ENCODE data around the gene SLC45A2.
"Not testable (repeated sequence)": the region's sequence is repeated elsewhere in the genome, so short reads cannot be mapped to it uniquely, and the experiment has no call there.

SLC45A2 gene

DNA sequence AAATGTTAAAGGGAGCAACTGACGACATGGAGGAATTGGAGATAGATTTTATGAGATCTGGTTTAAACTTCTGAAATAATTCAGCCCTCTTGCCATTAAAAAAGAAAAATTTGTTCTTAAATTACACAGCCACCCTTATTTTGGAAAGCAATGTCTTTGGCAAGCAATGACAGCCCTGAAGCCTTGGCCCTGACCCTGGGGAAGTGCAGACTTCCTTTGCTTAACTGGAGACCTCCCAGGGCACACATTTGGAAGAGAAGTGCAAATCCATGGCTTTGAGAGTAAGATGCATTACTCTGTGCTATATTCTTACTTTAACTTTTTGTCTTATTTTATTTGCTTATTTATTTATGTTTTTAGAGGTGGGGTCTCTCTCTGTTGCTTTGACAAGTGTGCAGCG lies 26.3 kb downstream of the SLC45A2 start:
- no peak for DNase-seq

DNA sequence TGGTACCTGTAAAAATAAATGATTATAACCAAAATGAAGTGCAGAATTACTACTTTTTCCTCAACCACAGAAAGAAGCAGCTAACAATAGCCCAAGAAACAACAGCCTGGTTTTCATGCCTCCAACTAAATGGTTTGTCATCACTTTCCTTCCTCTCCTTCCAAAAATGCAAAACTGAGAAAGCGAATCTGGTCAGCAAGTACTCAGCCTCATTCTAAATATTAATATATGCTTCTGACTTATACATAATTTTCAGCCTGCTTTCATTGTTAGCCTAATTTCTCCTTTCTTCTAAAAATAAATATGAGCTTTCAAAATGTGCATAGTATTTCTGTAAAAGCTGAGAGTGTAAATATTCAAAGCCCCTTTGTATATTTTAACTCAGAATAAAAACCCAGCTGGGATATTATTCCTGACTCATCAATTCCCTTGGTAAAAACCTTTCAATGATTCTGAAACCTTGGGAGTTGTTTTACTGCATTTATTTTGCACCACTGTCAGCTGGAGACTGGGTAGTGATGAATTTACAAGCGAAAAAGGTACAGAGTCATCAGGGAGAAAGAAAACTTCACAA lies 26.8 kb downstream of the SLC45A2 start:
- DNase-seq = no peak

DNA sequence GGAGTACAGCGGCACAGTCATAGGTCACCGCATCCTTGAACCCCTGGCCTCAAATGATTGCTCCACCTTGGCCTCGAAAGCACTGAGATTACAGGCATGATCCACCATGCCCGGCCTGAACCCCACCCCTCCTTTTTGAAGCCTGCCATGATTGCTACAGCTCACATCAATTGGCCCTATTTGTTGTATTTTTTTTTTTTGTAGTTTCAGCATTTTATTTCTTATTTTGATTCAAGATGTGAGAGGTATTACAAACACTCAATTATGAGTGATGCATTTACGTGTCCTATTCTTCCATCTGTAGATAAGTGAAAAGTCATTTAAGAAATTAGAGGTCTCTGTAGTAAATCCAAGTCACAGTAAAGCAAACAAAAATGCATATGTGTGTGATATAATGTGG lies 32.3 kb downstream of the SLC45A2 start:
- DNase-seq = not testable (repeated sequence)

DNA sequence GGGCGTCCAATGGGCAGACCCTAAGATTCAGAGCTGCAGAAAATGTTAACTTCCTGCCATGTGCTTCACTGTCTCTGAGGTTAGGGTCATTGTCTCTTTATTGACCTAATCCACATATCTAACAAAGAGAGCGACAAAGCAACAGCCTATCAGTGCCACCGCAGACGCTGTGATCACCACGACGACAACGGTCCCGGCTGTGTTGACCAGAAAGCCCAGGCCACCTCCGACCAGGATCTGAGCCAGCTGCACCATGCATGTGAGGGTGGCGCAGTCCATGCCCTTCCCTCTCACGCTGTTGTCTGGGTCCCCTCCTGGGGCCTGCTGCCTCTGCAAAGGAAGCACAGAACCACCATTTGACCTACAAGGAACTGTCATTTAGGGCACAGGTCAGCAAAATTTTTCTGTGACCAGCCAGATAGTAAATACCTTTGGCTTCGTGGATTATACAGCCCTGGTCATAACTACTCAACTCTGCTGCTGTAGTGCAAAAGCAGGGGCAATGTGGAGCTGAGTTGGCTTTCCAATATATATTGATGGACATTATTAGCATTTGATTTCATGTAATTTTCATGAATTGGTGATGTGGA lies 39.9 kb downstream of the SLC45A2 start:
- DNase-seq = no peak

DNA sequence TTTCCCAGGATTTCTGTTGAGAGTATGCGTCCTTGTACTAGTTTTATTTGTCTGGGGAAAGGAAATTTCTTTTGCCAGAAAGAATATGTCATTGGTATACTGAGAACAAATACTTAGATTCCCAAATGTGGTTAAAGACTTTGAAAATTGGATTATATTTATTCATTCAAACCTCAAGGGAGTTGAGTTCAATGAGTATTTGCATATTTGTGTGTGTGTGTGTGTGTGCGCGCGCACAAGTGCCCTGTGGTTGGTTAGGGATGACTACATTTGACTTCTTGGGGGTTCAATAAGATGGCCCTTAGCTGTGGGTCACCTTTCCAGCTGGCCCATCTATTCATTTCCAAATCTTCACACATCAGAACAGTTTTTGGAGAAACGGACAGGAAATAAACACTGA lies 43.4 kb downstream of the SLC45A2 start:
- no peak for DNase-seq

DNA sequence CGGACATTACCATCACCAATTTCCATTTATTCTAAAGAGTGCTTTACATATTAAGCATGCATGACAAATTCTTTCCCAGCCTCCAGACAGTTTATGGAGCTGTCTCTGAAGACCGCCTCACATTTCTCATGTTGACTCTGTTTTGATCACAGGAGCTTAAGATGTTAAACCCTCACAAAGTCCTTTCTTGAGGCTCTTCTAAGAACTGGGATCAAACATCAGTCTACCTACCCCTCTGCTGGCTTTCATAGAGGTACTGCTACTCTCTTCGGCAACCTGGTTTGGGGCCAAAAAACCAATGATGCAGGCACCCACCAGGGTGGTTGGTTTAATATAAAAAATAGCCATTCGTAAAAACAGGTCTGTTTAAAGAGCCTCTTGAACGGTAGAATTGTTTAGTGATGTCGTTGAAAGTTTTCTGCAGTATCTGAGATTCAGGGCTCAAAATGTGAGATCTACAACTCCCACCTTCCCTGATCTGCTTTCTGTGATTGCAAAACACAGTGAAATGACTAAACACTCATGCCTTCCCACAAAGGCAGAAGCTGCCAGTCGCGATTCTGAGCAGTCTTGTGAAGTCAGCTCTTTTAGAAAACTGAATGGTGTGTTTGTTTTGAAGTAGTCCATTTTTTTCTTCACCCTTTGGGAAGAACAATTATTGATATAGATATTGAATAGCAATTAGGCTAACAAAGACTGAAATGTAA lies 44.8 kb downstream of the SLC45A2 start:
- DNase-seq = no peak

DNA sequence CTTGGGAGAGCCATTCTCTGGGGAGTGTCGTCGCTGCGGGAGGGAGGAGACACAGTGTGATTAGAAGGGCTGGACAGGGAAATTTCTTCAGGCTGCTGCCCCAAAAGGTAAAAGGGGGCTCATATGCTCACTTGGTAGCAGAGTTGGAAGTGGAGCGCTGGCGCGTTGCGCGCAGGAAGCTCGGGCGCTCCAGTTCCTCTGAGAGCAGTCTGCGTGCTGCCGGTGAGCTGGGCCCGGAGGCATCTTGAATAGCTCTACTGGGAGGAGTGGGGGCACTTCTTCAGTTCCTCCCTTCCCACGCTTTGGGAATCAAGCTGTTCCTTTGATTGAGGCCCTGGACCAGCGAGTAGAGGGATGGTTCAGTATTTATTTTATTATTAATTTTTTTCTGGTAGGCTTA lies 45.6 kb downstream of the SLC45A2 start:
- no peak for DNase-seq

DNA sequence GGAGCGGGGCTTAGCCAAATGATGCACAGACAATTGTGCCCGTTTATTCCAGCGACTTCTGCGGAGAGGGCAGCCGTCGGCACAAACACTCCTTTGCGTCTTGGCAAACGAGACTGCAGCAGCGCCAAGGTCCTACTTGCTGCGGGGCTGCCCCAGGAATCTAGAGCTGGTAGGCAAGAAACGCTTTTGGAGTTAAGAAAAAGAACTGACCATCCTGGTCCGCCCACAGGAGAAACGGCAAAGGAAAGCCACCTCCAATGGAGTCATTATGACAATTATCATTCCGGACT lies 46.0 kb downstream of the SLC45A2 start:
- DNase-seq = no peak

DNA sequence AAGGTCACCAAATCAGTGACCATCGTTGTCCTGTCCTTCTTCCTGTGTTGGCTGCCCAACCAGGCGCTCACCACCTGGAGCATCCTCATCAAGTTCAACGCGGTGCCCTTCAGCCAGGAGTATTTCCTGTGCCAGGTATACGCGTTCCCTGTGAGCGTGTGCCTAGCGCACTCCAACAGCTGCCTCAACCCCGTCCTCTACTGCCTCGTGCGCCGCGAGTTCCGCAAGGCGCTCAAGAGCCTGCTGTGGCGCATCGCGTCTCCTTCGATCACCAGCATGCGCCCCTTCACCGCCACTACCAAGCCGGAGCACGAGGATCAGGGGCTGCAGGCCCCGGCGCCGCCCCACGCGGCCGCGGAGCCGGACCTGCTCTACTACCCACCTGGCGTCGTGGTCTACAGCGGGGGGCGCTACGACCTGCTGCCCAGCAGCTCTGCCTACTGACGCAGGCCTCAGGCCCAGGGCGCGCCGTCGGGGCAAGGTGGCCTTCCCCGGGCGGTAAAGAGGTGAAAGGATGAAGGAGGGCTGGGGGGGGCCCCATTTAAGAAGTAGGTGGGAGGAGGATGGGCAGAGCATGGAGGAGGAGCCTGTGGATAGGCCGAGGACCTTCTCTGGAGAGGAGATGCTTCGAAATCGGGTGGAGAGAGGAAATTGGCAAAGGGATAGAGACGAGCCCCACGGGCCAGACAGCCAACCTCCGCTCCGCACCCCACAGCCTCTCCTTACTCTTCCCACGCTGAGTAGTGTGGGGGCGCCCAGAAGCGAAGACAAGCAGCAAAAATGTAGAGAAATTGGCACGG lies 46.6 kb downstream of the SLC45A2 start:
- DNase-seq = no peak

DNA sequence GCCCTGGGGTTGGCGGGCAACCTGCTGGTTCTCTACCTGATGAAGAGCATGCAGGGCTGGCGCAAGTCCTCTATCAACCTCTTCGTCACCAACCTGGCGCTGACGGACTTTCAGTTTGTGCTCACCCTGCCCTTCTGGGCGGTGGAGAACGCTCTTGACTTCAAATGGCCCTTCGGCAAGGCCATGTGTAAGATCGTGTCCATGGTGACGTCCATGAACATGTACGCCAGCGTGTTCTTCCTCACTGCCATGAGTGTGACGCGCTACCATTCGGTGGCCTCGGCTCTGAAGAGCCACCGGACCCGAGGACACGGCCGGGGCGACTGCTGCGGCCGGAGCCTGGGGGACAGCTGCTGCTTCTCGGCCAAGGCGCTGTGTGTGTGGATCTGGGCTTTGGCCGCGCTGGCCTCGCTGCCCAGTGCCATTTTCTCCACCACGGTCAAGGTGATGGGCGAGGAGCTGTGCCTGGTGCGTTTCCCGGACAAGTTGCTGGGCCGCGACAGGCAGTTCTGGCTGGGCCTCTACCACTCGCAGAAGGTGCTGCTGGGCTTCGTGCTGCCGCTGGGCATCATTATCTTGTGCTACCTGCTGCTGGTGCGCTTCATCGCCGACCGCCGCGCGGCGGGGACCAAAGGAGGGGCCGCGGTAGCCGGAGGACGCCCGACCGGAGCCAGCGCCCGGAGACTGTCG lies 47.3 kb downstream of the SLC45A2 start:
- no peak for DNase-seq

DNA sequence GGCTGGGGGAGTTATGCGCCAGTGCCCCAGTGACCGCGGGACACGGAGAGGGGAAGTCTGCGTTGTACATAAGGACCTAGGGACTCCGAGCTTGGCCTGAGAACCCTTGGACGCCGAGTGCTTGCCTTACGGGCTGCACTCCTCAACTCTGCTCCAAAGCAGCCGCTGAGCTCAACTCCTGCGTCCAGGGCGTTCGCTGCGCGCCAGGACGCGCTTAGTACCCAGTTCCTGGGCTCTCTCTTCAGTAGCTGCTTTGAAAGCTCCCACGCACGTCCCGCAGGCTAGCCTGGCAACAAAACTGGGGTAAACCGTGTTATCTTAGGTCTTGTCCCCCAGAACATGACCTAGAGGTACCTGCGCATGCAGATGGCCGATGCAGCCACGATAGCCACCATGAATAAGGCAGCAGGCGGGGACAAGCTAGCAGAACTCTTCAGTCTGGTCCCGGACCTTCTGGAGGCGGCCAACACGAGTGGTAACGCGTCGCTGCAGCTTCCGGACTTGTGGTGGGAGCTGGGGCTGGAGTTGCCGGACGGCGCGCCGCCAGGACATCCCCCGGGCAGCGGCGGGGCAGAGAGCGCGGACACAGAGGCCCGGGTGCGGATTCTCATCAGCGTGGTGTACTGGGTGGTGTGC lies 48.0 kb downstream of the SLC45A2 start, which contains the start of gene RXFP3:
Gene RXFP3 (plus strand): TSS at position 6 of the 636 bp plus-strand sequence. CDS start 355 bp downstream, at position 361.
- no peak for DNase-seq

DNA sequence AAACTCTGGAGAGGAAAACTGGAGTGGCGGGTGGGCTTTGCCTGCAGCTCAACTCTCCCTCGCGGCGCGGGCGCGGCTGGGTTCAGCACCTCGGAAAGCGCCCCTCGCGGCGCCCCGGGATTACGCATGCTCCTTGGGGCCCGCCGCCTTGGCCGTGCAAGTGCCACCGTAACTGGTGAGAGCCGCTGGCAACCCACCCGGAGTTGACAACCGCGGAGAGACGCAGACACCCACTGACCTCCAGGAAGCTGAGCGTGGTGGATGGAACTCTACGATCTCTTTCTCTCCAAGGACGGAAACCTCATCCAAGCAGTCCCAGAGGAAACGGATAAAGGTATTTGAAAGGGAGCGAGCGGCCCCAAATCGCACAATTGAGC lies 48.5 kb downstream of the SLC45A2 start:
- no peak for DNase-seq

DNA sequence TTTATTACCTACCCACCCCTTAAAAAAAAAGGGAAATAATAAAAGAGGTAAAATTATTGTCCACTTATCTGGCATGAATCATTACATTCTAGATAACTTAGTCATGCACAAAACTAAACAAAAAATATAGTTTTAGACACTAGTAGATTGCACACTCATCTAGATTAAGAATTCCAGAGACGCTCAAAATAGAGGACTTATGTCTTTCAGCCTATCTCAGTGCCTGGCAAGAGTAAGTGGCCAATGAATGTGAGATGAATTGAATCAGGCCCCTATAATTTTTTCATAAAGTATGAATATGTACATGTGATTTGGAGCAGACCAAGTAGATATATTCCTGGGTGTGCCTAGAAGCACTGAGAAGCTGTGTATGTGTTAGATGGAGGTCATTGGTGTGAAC lies 50.3 kb downstream of the SLC45A2 start:
- DNase-seq = no peak

DNA sequence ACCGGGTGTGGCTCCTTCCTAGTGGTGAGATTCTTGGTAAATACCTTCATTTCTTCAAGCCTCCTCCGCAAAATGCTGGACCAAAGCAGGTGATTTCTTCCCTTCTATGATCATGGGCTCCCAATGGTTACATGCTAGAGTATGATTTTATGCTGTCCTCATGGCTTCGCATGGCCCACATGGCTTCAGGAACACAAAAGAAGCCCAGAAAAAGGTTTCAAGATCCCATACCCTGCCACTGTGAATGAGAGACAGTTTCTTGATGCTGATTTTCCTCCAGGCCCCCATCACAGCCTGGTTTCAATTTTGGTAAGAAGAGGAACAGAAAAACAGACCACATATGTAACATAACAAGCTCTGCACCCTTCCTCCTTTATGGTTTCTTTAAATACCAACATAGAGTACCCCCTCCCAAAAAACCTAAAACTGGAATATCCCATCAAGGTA lies 50.7 kb downstream of the SLC45A2 start:
- no peak for DNase-seq

DNA sequence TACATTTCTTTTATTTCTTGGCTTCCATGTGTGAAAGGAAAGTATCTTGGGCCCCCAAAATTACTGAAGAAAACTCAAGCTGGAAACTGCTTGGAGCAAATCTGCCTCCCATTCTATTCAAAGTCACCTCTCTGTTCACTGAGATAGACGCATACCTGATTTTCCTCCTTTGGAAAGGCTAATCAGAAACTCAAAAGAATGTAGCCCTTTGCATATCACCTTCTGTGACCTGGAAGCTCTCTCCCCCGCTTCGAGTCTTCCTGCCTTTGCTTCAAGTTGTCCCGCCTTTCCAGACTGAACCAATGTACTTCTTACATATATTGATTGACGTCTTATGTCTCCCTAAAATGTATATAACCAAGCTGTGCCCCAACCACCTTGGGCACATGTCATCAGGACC lies 53.4 kb downstream of the SLC45A2 start:
- DNase-seq = no peak

DNA sequence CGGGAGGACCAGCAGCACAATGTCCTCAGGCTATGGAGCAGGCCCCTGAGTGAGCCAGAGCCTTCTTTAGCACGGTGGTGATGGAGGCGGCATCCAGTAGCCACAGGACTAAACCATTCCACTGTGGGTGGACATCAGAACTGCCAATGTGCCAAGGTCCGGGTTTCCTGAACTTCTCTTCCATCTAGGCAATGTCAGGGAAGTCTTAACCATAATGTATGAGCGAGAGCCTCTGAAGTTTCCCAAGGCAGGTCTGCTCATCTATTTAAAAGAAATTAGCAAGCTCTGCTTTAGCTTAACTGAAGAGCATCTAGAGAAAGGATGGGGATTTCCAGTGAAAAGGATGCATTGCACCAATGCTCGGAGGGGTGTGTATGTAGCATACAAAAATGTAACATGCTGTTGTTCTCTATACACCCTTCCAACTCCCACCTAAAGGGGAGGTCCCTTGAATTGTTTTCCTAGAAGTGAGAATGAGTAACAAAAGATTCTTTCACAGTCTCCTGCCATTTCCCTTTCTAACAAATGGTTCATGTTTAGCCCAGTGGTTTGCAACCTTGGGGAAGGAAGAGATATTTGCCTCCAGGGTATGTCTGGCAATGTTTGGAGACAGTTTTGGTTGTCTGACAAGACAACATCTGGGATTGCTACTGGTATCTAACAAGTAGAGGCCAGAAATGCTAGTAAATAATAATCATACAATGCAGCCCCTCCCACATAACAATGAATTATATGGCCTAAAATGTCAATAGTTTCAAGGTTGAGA lies 54.4 kb downstream of the SLC45A2 start:
- no peak for DNase-seq

DNA sequence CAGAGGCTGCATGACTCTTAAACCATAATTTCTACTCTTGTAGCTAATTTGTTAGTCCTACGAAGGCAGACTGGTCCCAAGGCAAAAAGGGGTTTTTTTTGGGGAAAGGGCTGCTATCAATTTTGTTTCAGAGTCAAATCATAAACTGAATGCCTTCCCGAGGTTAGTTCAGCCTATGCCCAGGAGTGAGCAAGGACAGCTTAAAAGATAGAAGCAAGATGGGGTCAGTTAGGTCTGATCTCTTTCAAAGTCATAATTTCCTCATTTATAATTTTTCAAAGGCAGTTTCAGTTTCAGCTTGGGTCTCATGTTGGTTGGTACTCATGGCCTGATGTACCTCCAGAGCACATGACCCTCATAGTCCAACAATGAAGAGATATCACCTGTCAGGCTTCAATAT lies 56.2 kb downstream of the SLC45A2 start:
- DNase-seq = no peak

DNA sequence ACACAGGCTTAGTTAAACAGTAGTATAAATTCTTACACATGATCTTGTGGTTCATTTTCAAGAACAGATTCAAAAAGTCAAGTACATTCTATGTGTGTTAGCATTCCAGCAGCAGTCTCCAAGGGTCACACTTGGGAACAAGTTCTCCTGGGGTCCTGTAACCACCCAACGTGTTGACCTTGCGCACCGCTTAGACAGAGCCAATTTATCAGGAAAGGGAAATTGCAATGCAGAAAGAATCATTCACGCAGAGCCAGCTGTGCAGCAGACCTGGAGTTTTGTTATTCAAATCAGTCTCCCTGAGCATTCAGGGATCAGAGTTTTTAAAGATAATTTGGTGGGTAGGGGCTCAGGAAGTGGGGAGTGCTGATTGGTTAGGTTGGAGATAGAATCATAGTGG lies 56.8 kb downstream of the SLC45A2 start:
- DNase-seq = no peak

DNA sequence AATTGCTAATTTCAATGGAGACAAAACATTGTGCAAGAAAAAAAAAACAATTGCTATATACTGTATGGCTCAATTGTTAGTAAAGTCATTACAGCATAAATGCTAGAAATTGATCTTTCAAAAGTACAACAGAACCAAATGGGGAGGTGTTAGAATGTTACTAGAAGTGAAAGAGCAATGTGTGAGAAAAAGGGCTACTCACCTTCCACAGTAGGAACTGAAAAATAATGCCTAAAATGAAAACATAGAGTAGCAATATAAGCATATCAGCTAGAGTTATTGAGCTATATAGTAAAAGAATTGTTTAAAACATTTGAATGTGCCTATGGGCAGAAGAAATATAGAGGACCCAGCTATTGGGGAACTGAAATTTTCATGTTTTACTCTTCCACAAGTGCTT lies 59.2 kb downstream of the SLC45A2 start:
- no peak for DNase-seq

DNA sequence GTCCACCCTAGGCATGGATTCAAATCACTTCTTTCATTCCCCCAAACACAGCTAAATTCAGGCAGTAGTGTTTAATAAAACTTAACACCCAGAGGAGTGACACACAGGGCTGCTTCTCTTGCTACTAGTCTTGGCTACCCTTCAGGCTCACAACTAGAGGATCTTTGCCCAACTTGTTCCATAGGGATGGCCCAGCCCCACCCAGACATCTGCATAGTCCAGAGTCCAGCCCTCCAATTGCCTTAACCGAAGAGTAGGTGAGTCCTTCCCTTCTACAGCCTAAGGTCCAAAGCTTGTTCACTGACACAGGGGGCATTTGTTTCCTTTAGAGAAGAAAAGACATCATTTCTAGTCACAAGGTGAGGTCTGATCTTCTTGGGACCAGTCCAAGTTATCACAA lies 63.5 kb downstream of the SLC45A2 start:
- no peak for DNase-seq

DNA sequence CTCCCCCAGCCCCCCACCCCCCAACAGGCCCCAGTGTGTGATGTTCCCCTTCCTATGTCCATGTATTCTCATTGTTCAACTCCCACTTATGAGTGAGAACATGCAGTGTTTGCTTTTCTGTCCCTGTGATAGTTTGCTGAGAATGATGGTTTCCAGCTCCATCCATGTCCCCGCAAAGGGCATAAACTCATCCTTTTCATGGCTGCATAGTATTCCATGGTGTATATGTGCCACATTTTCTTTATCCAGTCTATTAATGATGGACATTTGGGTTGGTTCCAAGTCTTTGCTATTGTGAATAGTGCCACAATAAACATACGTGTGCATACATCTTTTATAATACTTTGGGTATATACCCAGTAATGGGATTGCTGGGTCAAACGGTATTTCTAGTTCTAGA lies 69.6 kb downstream of the SLC45A2 start:
- DNase-seq = not testable (repeated sequence)

DNA sequence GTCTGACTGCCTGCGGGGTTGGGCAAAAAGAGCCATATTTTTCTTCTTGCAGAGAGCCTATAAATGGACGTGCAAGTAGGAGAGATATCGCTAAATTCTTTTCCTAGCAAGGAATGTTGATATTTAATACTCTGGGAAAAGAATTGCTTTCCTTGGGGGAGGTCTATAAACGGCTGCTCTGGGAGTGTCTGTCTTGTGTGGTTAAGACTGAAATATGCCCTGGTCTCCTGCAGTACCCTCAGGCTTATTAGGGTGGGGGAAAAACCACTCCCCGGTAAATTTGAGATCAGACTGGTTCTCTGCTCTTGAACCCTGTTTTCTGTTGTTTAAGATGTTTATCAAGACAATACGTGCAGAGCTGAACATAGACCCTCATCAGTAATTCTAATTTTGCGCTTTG lies 78.2 kb downstream of the SLC45A2 start:
- DNase-seq = not testable (repeated sequence)

All from activated CD8-positive, alpha-beta memory T cell treated with anti-CD3 and anti-CD28 coated beads, Interleukin-2, amount 50 U/mL, for 4 hours (primary cell).